GM19395 (cell line): ENCODE measurements around the gene PRR5L.
"Not testable (repeated sequence)": the region's sequence is repeated elsewhere in the genome, so short reads cannot be mapped to it uniquely, and the experiment has no call there.

Experiments
- ATAC-seq: cut with Tn5 transposase; IDR thresholded peaks from one replicate; pipeline ENCODE4 v1.9.1; 2021; ENCODE audit warnings: mild to moderate bottlenecking, moderate library complexity; ENCODE audit not compliant: unreplicated experiment

PRR5L gene

GRCh38 chr11:36317992-36318391 is 21.9 kb downstream of the PRR5L start:
- ATAC-seq: no peak

- not testable (repeated sequence) for ATAC-seq
Measured at GRCh38 chr11:36324956-36325355, 28.9 kb downstream of the PRR5L start.

GRCh38 chr11:36325403-36325802 is 29.3 kb downstream of the PRR5L start:
- not testable (repeated sequence) for ATAC-seq

- peak; percentile 73 for ATAC-seq
Measured at GRCh38 chr11:36326524-36327419, 30.7 kb downstream of the PRR5L start.

- no peak for ATAC-seq
Measured at GRCh38 chr11:36328966-36329673, 33.0 kb downstream of the PRR5L start.

- no peak for ATAC-seq
Measured at GRCh38 chr11:36330411-36330810, 34.3 kb downstream of the PRR5L start.

- ATAC-seq: no peak
Measured at GRCh38 chr11:36333468-36333867, 37.4 kb downstream of the PRR5L start.

GRCh38 chr11:36333897-36334296 is 37.8 kb downstream of the PRR5L start:
- no peak for ATAC-seq

GRCh38 chr11:36339888-36340287 is 43.8 kb downstream of the PRR5L start:
- ATAC-seq: no peak

- ATAC-seq: no peak
Measured at GRCh38 chr11:36340897-36341296, 44.8 kb downstream of the PRR5L start.

- no peak for ATAC-seq
Measured at GRCh38 chr11:36341915-36342314, 45.8 kb downstream of the PRR5L start.

- no peak for ATAC-seq
Measured at GRCh38 chr11:36342327-36342726, 46.2 kb downstream of the PRR5L start.

- no peak for ATAC-seq
Measured at GRCh38 chr11:36343436-36343835, 47.3 kb downstream of the PRR5L start.

GRCh38 chr11:36345084-36345511 is 49.0 kb downstream of the PRR5L start:
- ATAC-seq: no peak

GRCh38 chr11:36345535-36346141 is 49.5 kb downstream of the PRR5L start:
- ATAC-seq: no peak

- ATAC-seq: no peak
Measured at GRCh38 chr11:36346562-36347383, 50.7 kb downstream of the PRR5L start.

- ATAC-seq: no peak
Measured at GRCh38 chr11:36347384-36347906, 51.4 kb downstream of the PRR5L start.

- no peak for ATAC-seq
Measured at GRCh38 chr11:36349351-36350136, 53.5 kb downstream of the PRR5L start.

GRCh38 chr11:36350137-36350513 is 54.0 kb downstream of the PRR5L start:
- no peak for ATAC-seq

GRCh38 chr11:36352922-36353321 is 56.8 kb downstream of the PRR5L start:
- ATAC-seq: no peak
